ENCODE measurements around the gene POMT2. TPM values are rescaled to one million over a fixed set of nuclear protein-coding genes. Genes with fewer than 3 reads are reported as not detected.
A peak's percentile ranks its signal among the peaks of the same experiment; 100 is the strongest.

Gene POMT2
- total RNA-seq: 10 to 100 TPM; 16.1 to 33.1 TPM

DNA sequence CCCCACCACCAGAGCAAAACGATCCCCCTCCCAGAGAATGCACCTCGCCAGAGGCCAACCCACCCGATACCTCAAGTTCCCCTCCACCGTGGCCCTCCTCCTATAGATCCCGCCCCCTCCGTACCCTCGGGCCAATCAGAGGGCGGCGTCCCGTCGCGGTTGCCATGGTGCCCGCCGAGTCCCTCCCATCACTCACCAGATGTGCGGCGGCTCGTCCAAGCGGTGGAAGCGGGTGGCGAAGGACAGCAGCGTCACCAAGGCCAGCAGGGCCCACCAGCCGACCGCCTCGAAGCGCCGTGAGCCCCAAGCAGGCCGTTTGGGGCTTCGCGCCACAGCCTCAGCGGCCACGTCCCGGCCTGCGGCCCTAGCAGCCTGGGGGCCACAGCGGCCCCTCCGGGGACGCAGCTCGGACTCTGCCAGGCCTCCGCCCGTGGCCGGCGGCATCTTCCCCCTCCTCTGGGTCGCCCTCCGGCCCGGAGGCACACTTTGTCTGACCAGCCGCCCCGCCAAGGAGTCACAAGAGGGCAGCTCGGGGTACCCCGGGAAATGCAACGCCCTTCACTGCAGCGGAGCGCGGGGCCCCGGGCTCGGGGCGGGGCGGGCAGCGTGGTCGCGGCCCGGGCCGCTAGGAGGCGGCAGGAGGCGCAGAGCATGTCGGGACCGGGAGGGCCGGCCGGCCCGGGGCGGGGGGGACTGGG lies at the start of gene POMT2:
Gene POMT2, minus strand, starts transcription at position 646 of the 698 bp plus-strand sequence. Its CDS starts 202 bp downstream, at position 444.
- Mint-ChIP-seq H3K27me3 (no peaks in the 10 kb centered on the region), H3K4me3 (peak within 1 kb of the TSS; percentile 90)

DNA sequence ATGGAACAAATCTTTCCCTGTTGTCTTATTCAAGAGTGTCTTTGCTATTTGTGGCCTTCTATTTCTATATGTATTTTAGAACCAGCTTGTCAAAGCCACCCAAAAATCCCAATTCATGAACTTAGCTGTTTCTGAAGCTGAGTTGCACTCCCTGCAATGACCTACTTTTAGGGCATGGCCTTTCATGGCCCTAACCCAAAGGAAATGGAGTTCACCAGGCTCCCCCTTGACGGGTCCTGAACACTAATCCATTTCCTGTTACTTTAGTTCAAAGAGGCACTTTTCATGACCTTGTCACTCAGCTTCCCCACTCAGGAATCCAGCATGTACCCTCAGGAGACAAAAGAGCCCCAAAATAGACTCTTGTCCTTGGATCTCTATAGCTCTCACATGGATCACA lies 48.6 kb upstream of the POMT2 start:
- Mint-ChIP-seq H3K27ac (peak overlapping the region in 1 of 2 donors; percentile 50), H3K9me3 (no peaks in the 10 kb centered on the region), H3K27me3 (no peaks in the 10 kb centered on the region), H3K4me1 (ENCODE audit: low read depth in 2 of 2) (peaks cover 20 to 26% of the 10 kb centered on the region in 2 donors), H3K4me3 (no peak overlapping the region), H3K36me3 (no peaks in the 10 kb centered on the region)
- DNase-seq (ENCODE audit: low spot score) (no peak), ATAC-seq (peak in 1 of 2 donors; percentile 46)

More for the DNA sequence above, at the start of gene POMT2:
- Mint-ChIP-seq H3K36me3 (no peaks in the 10 kb centered on the region), H3K9me3 (no peaks in the 10 kb centered on the region), H3K4me1 (ENCODE audit: low read depth in 2 of 2) (peaks cover 12 to 17% of the 10 kb centered on the region in 2 donors), H3K27ac (peak within 1 kb of the TSS; percentile 93 to 97)
- DNase-seq (ENCODE audit: low spot score) (peak; percentile 95), ATAC-seq (peak; percentile 79 to 87)

DNA sequence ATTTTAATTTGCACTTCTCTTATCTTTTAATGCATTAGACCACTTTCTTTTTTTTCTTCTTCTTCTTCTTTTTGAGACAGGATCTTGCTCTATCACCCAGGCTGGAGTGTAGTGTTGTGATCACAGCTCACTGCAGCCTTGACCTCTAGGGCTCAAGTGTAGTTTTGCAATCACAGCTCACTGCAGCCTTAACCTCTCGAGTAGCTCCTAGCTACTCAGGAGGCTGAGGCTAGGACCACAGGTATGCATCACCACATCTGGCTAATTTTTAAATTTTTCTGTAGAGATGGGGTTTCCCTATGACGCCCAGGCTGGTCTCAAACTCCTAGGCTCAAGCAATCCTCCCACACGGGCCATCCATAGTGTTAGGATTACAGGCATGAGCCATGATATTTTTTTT lies 43.5 kb upstream of the POMT2 start:
- no peaks in the 10 kb centered on the region for H3K27me3 Mint-ChIP-seq
- ATAC-seq (no peak), DNase-seq (ENCODE audit: low spot score) (no peak)
- H3K9me3 Mint-ChIP-seq: no peaks in the 10 kb centered on the region
- H3K4me1 Mint-ChIP-seq (ENCODE audit: low read depth in 2 of 2): peaks cover 9 to 16% of the 10 kb centered on the region in 2 donors
- no peak overlapping the region for H3K27ac Mint-ChIP-seq
- no peaks in the 10 kb centered on the region for H3K36me3 Mint-ChIP-seq
- H3K4me3 Mint-ChIP-seq: no peak overlapping the region

DNA sequence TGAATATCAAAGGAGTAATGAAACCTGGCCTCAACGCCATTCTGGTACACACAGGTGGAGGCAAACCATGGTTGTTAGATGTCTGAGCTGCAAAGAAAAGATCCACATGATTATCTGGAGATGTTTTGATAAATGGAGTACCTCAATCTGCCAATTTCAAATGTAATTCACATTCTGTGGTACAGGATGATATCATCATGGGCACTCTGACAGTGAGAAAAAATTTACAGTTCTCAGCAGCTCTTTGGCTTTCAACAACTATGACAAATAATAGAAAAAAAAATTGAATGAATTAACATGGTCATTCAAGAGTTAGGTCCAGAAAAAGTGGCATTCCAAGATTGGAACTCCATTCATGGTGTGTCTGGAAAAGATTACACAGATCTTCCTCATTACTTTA lies 38.9 kb upstream of the POMT2 start:
- Mint-ChIP-seq H3K4me1 (ENCODE audit: low read depth in 2 of 2) (peaks cover 5 to 13% of the 10 kb centered on the region in 2 donors), H3K27ac (no peak overlapping the region), H3K4me3 (no peak overlapping the region), H3K27me3 (no peaks in the 10 kb centered on the region), H3K9me3 (no peaks in the 10 kb centered on the region), H3K36me3 (no peaks in the 10 kb centered on the region)
- DNase-seq (ENCODE audit: low spot score) (no peak), ATAC-seq (no peak)

- H3K36me3 Mint-ChIP-seq: no peaks in the 10 kb centered on the region
- H3K4me3 Mint-ChIP-seq: no peak overlapping the region
- H3K4me1 Mint-ChIP-seq (ENCODE audit: low read depth in 2 of 2): peaks cover 0 to 5% of the 10 kb centered on the region in 2 donors
- H3K27me3 Mint-ChIP-seq: no peaks in the 10 kb centered on the region
- H3K9me3 Mint-ChIP-seq: no peaks in the 10 kb centered on the region
- no peak for DNase-seq (ENCODE audit: low spot score)
- no peak overlapping the region for H3K27ac Mint-ChIP-seq
- no peak for ATAC-seq
Measured at GRCh38 chr14:77356899-77357298, 36.2 kb upstream of the POMT2 start.

GRCh38 chr14:77355811-77356210 lies 35.1 kb upstream of the POMT2 start:
- H3K4me1 Mint-ChIP-seq (ENCODE audit: low read depth in 2 of 2): peaks cover 0 to 2% of the 10 kb centered on the region in 2 donors
- no peaks in the 10 kb centered on the region for H3K9me3 Mint-ChIP-seq
- no peaks in the 10 kb centered on the region for H3K36me3 Mint-ChIP-seq
- ATAC-seq (no peak), DNase-seq (ENCODE audit: low spot score) (no peak)
- no peak overlapping the region for H3K4me3 Mint-ChIP-seq
- H3K27me3 Mint-ChIP-seq: no peaks in the 10 kb centered on the region
- no peak overlapping the region for H3K27ac Mint-ChIP-seq

GRCh38 chr14:77353469-77354141 lies 32.9 kb upstream of the POMT2 start:
- Mint-ChIP-seq H3K27ac (no peak overlapping the region), H3K27me3 (no peaks in the 10 kb centered on the region), H3K4me1 (ENCODE audit: low read depth in 2 of 2) (no peaks in the 10 kb centered on the region), H3K36me3 (peaks cover 6% of the 10 kb centered on the region), H3K4me3 (no peak overlapping the region), H3K9me3 (no peaks in the 10 kb centered on the region)
- no peak for DNase-seq (ENCODE audit: low spot score)
- no peak for ATAC-seq

DNA sequence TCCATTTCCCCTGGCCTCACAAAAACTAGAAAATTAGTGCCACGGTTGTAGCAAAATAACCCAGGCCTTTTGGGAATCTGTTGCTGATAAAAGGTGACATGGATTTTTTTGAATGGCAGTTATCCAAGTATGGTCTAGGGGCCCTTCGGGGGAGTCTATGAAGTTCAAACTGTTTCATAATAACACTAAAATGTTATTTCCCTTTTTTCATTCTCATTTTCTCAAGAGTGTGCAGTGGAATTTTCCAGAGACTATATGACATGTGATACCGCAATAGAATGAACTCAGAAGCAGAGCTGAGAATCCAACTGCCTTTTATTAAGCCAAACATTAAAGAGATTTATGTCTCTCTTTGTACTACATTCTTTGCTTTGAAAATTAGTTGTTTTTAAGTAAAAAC lies 27.1 kb upstream of the POMT2 start:
- H3K36me3 Mint-ChIP-seq: peaks cover 6% of the 10 kb centered on the region
- no peak overlapping the region for H3K4me3 Mint-ChIP-seq
- no peak for ATAC-seq
- no peak for DNase-seq (ENCODE audit: low spot score)
- no peaks in the 10 kb centered on the region for H3K4me1 Mint-ChIP-seq (ENCODE audit: low read depth in 2 of 2)
- no peaks in the 10 kb centered on the region for H3K9me3 Mint-ChIP-seq
- no peak overlapping the region for H3K27ac Mint-ChIP-seq
- H3K27me3 Mint-ChIP-seq: no peaks in the 10 kb centered on the region

DNA sequence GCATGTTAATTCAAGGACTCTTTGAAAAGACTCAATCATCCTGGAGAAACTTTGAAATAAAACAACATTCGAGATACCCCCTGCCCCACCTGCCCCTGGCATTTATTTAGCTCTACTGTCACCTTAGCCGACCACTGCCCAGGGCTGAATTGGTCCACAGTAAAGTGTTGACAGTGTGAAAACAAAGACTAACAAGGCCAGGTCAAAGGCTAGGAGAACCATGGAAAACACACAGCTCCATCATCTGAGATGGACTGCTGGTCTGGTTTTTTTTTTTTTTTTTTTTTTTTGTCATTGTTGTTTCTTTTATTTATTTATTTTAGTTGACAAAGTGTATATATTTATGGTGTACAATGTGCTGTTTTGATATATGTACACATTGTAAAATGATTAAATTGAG lies 25.8 kb upstream of the POMT2 start:
- ATAC-seq: no peak
- peaks cover 6% of the 10 kb centered on the region for H3K36me3 Mint-ChIP-seq

GRCh38 chr14:77344377-77344996 lies 23.8 kb upstream of the POMT2 start:
- DNase-seq (ENCODE audit: low spot score): no peak
- no peak overlapping the region for H3K4me3 Mint-ChIP-seq
- no peaks in the 10 kb centered on the region for H3K4me1 Mint-ChIP-seq (ENCODE audit: low read depth in 2 of 2)
- no peaks in the 10 kb centered on the region for H3K27me3 Mint-ChIP-seq
- no peak overlapping the region for H3K27ac Mint-ChIP-seq
- H3K36me3 Mint-ChIP-seq: no peaks in the 10 kb centered on the region
- no peaks in the 10 kb centered on the region for H3K9me3 Mint-ChIP-seq
- no peak for ATAC-seq

More for the DNA sequence above, 25.8 kb upstream of the POMT2 start:
- no peaks in the 10 kb centered on the region for H3K27me3 Mint-ChIP-seq
- no peaks in the 10 kb centered on the region for H3K4me1 Mint-ChIP-seq (ENCODE audit: low read depth in 2 of 2)
- H3K4me3 Mint-ChIP-seq: no peak overlapping the region
- no peak overlapping the region for H3K27ac Mint-ChIP-seq
- DNase-seq (ENCODE audit: low spot score): no peak
- no peaks in the 10 kb centered on the region for H3K9me3 Mint-ChIP-seq

- no peaks in the 10 kb centered on the region for H3K27me3 Mint-ChIP-seq
- no peak overlapping the region for H3K27ac Mint-ChIP-seq
- H3K4me3 Mint-ChIP-seq: no peak overlapping the region
- H3K36me3 Mint-ChIP-seq: peaks cover 4% of the 10 kb centered on the region
- no peaks in the 10 kb centered on the region for H3K4me1 Mint-ChIP-seq (ENCODE audit: low read depth in 2 of 2)
- ATAC-seq: no peak
- no peak for DNase-seq (ENCODE audit: low spot score)
- H3K9me3 Mint-ChIP-seq: no peaks in the 10 kb centered on the region
Measured at GRCh38 chr14:77343662-77344061, 23.0 kb upstream of the POMT2 start.

GRCh38 chr14:77342726-77343397 lies 22.2 kb upstream of the POMT2 start:
- ATAC-seq (no peak), DNase-seq (ENCODE audit: low spot score) (no peak)
- H3K4me1 Mint-ChIP-seq (ENCODE audit: low read depth in 2 of 2): no peaks in the 10 kb centered on the region
- peaks cover 4% of the 10 kb centered on the region for H3K36me3 Mint-ChIP-seq
- H3K4me3 Mint-ChIP-seq: no peak overlapping the region
- no peaks in the 10 kb centered on the region for H3K27me3 Mint-ChIP-seq
- H3K27ac Mint-ChIP-seq: no peak overlapping the region
- H3K9me3 Mint-ChIP-seq: no peaks in the 10 kb centered on the region

- ATAC-seq (no peak), DNase-seq (ENCODE audit: low spot score) (no peak)
- no peaks in the 10 kb centered on the region for H3K27me3 Mint-ChIP-seq
- H3K9me3 Mint-ChIP-seq: no peaks in the 10 kb centered on the region
- H3K4me3 Mint-ChIP-seq: no peak overlapping the region
- peaks cover 4% of the 10 kb centered on the region for H3K36me3 Mint-ChIP-seq
- H3K27ac Mint-ChIP-seq: no peak overlapping the region
- no peaks in the 10 kb centered on the region for H3K4me1 Mint-ChIP-seq (ENCODE audit: low read depth in 2 of 2)
Measured at GRCh38 chr14:77340389-77340788, 19.7 kb upstream of the POMT2 start.

GRCh38 chr14:77339407-77339806 lies 18.7 kb upstream of the POMT2 start:
- Mint-ChIP-seq H3K36me3 (peaks cover 4% of the 10 kb centered on the region), H3K9me3 (no peaks in the 10 kb centered on the region), H3K4me3 (no peak overlapping the region), H3K27me3 (no peaks in the 10 kb centered on the region), H3K4me1 (ENCODE audit: low read depth in 2 of 2) (no peaks in the 10 kb centered on the region), H3K27ac (no peak overlapping the region)
- DNase-seq (ENCODE audit: low spot score) (no peak), ATAC-seq (no peak)
